Fibroblast of the conjunctiva (primary cell): ENCODE measurements around the gene LIMS1.
A peak's percentile ranks its signal among the peaks of the same experiment; 100 is the strongest.
"Not testable (repeated sequence)": the region's sequence is repeated elsewhere in the genome, so short reads cannot be mapped to it uniquely, and the experiment has no call there.

Experiments
- DNase-seq: peaks from one replicate; pipeline ENCODE4 v3.0.0-alpha.2; 2010; ENCODE audit warnings: low read depth

LIMS1 gene

GRCh38 chr2:108533832-108534583, at the start of gene LIMS1:
LIMS1 (plus strand) TSS chr2:108534470; CDS start chr2:108534563, 93 bp downstream.
- DNase-seq = peak; percentile 80

DNA sequence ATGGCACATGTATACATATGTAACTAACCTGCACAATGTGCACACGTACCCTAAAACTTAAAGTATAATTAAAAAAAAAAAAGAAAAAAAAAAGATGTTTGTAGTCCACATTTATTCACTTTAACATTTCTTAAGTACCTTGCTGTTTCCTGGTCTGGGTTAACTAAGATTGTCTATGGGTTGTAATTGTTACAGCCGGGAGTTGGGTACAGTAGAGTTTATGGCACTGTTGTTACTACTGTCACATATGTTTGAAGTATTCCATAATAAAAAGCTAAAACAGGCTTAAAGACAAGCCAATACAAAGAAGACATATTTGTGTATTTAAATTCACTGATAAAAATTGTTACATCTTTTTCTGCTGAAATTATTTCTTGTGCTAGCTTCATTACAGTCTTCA, 49.0 kb upstream of the LIMS1 start:
- no peak for DNase-seq

DNA sequence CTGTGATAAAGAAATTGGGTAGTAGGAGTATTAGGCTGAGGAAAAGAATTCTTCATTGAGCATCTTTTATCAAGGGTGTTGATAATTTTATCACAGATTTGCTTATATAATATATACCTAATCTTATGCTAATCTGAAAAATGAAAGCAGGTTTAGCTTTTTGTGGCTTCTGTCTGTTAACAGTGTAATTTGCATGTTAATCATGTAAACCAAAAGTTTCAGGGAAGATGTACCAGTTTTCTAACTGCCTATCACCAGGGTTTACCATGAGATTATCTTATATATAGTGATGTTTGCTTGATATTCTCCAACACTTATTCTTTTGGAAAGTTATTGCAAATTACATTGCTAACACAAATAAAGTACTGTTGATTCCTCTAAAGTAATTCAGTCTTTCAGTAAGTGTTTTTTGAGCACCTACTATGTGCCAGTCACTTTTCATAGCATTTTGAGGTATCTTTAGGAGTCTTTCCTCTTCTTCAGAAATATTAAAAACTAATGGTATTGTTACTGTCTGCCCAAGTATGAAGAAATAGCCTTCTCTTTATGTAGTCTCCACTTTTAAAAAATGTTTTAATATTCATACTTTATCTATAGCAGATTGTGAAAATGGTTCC, 43.7 kb upstream of the LIMS1 start:
- DNase-seq = no peak

DNA sequence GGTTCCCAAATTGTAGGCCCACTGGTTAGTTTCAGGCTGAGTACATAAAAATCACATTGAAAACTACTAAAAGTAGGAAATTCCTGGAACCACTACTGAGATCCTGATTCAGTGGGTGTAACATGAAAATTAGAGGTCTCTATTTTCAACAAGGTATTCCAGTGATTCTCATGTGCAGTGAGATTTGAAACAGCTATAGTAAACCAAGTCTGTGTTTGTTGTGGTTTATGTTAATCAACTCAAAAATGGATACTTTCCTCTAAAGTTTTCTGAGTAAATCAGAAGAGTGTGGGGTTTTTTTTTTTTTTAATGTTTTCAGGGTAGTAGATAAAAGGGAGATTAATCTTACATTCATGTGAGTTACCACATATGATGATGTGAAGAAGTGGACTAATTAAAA, 42.4 kb upstream of the LIMS1 start:
- no peak for DNase-seq

- DNase-seq = peak; percentile 85
Observed at GRCh38 chr2:108492364-108492763, 41.9 kb upstream of the LIMS1 start.

DNA sequence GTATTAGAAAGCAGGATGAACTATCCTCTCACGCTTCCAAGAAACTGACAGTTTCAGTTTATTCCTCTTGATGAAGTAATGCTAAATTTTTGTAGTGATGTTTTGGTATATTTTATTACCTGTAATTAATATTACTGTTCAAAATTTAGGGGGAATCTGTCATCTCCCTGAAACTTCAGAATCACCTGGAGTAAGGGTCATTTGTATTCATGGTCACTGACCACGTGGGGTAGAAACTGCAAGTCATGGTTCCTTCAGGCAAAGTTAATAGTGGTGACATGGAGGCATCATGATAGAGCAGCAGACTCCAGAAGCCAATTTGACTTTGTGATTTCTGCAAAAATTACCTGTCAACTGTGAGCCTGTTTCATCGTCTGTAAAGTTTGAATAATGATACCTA, 38.1 kb upstream of the LIMS1 start:
- DNase-seq = not testable (repeated sequence)

GRCh38 chr2:108507620-108508019, 26.6 kb upstream of the LIMS1 start:
- not testable (repeated sequence) for DNase-seq

DNA sequence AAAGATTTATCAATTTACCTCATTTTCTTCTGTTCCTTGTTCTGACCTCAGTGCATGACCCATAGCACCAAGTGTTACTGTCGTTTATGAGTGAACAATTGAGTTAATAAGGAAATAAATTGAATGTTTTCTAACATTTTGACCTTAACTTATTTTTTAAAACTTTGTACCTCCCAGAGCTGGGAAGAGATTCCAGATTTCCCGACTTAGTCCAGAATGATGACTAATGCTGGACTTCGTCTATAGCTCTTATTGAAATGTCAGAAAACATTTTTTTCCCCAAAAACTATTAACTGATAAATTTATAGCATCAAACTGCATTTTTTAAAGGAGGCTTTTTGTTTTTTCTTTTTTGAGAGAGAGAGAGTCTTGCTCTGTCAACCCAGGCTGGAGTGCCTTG, 21.8 kb upstream of the LIMS1 start:
- not testable (repeated sequence) for DNase-seq

- not testable (repeated sequence) for DNase-seq
Observed at GRCh38 chr2:108514478-108514877, 19.8 kb upstream of the LIMS1 start.

- not testable (repeated sequence) for DNase-seq
Observed at GRCh38 chr2:108524688-108525087, 9.6 kb upstream of the LIMS1 start.

DNA sequence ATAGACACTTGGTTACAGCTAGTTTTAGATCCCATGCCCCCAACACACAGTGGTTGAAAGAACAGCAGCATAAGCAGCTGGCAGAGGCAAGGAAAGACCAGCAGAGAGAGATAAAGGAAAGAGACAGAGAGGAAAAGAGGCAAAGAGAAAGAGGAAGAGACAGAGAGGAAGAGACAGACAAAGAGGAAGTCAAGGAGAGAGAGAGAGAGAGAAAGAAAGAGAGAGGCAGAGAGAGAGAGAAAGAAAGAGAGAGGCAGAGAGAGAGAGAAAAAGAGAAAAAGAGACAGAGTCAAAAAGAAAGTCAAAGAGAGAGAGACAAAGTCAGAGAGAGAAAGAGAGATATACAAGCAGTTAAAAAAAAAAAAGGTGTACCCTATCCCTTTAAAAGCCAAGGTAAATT, 9.0 kb upstream of the LIMS1 start:
- not testable (repeated sequence) for DNase-seq

DNA sequence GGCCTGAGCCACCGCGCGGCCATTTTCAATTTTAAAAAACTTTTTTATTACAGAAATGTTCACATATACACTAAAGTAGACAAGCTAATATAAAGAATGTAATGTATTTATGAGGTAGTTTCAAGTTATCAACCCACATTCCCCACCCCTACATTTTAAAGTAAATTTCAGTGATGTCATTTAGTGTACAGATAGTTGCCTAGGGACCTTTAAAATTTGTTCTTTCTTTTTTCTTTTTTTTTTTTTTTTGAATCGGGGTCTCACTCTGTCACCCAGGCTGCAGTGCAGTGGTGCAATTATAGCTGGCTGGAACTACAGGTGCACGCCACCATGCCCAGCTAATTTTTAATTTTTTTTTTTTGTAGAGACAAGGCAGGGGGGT, 2.6 kb upstream of the LIMS1 start:
- DNase-seq = no peak

DNA sequence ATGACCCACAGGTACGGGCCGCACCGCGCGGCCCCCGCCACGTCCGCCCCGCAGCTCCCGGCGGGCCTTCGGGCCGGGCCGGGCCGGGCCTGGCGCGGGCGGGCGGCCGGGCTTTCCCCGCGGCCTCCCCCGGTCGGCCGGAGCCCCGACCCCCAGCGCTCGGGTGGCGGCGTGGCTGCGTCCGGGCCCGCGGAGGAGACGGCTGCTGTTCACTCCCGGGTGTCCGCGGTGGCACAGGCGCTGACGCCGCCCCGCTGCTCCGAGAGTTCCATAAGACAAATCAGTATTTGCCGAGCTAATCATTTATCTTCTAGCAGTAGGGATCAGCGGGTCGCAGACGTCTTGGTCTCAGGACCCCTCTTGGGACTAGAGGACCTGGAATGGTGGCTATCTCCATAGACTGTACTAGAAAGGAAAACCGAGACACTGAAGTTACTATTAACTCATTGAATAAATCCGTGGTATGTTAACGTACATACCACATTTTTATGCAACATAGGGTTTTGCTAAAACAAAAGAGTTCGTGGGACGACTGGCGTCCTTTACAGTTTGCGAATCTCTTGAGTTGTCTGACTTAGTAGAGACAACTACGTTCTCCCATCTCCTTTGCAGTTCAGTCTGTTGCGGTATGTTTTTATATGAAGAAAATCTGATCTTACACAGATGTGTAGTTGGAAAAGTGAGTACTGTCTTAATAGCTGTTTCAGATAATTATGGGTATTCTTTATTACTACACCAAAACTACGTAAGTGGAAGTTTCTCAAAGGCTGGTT, 500 bp downstream of the LIMS1 start:
- no peak for DNase-seq

- peak; percentile 38 for DNase-seq
Observed at GRCh38 chr2:108535357-108535631, 1.0 kb downstream of the LIMS1 start.

DNA sequence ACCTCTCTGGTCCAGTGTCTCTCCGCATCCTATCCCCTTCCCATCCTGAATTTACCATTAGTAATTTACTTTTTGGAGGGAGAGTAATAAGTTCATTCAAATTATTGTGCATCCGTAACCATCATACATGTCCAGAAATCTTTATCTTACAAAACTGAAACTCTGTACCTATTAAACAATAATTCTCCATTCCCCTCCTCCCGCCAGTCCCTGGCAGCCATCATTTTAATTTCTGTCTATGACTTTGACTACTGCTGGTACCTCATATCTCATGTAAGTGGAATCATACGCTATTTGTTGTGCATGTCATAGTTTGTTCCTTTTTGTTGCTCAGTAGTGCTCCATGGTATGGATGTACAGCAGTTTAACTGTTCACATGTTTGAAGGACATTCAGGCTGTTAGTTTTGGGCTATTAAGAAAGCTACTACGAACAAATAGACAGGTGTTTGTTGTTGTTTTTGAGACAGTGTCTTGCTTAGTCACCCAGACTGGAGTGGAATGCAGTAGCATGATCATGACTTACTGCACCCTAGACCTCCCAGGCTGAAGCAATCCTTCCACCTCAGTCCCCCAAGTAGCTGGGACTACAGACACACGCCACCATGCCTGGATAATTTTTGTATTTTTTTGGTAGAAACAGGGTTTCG, 2.0 kb downstream of the LIMS1 start:
- DNase-seq = no peak

DNA sequence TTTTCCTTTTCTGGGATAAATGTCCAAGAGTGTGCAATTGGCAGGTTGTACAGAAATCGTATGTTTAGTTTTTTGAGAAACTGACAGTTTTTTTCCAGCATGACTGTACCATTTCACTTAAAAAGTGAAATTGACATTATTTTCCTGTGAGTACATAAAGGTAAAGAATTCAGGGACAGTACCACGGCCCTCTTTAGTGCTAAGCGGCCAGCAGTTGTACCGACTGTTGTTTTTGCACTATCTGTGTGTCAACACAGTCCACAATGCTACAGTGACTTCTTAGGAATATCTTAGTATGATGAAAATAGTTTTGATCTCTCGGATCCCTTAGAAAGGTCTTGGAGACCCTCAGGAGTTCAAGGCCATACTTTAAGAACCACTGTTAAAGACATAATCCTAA, 2.6 kb downstream of the LIMS1 start:
- DNase-seq = no peak

DNA sequence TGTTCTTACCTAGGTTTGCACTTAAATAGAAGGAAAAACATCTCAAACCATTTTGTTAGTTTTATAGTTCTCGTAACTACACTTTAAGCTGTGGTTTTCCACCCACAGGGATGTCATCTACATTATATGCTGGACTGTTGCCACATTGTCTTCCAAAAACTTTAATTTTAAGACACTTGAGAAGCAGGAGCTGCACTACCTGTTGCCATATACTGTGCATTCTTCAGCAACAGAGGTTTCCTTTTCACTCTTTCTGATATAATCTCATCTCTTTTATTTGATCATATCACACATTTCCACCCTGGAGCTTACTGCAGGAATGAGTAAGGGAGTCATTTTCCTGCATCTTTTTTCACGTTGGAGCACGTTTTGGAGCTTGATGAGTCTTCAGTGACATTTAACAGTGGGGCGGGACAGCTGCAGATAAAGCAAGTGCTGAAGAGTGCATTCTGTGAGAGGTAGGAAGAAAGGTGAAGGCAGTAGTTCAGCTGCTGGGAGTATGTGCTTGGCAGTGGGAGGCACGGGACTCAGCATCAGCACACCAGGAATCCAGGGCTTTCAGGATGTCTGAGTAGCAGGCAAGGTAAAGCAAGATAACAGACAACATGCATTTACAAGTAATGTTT, 3.8 kb downstream of the LIMS1 start:
- no peak for DNase-seq

- no peak for DNase-seq
Observed at GRCh38 chr2:108541451-108541850, 7.2 kb downstream of the LIMS1 start.

DNA sequence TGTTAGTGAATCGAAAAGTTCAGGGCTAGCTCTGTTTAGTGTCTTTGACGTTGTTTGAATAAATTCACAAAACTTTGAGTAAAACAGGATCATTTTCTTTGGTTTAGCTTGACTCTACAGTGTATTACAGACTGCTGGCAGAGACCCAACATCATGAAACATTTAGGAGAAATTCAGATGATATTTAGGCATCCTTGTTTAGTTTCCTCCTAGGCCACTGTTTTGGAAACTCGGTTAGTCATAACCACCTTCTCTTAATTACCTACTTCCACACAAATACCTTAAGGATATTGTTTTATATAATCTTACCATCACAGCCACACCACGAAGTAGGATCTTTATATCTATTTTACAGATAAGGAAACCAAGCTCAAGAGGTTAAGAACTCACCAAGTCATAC, 7.8 kb downstream of the LIMS1 start:
- peak; percentile 52 for DNase-seq

GRCh38 chr2:108547606-108548005, 13.3 kb downstream of the LIMS1 start:
- DNase-seq = no peak

- no peak for DNase-seq
Observed at GRCh38 chr2:108548208-108549003, 14.1 kb downstream of the LIMS1 start.
